ENCODE results near the gene CCDC71.

The CCDC71 gene

DNA sequence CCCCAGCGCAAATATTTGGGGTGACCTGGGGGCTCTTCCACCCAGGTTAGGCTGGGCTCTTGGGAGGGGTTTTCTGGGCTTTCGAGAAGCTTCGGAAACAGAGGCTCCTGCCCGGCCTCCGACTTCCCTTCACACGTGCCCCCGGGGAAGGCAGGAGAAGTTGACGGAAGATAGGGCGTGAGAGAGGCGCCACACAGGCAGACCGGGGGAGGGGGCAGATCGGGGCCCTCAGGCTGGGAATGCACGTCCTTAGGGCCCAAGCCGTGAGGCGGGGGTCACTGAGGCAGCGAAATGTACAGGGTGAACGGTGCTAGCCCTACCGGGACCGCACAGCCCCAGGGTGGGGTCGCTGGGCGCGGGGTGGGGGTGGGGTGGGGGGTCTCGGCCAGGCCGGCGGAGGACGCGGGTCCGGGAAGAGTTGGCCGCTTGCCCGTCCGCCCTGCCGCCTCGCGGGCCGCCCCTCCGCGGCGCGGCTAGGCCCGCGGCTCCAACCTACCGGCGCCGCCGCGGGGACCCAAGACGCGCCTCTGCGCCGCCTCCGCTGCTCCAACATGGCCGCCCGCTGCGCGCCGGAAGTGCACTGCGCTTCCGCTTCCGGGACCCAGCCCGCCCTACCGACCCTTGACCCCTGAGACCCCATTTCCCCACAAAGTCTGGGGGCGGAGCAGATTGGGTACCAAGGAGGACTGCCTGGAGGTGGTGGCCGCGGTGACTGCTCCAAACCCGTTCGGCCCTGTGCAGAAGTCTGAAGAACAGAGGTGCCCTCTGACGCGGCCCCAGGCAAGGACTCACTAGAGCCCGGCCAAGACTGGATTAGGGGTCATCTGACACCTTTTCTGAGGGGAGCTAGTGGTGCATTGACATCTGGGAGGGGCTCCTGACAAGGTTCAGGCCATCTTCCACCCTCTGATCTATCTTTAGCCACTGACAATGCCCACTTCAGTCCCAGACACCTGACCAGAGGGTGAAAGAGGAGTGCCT is at the start of gene CCDC71:
Gene CCDC71, minus strand, starts transcription at position 561 of the 981 bp plus-strand sequence. CDS start 2,123 bp downstream, outside the sequence.
- peak; percentile 84 for DNase-seq (ENCODE audit: low spot score)

DNA sequence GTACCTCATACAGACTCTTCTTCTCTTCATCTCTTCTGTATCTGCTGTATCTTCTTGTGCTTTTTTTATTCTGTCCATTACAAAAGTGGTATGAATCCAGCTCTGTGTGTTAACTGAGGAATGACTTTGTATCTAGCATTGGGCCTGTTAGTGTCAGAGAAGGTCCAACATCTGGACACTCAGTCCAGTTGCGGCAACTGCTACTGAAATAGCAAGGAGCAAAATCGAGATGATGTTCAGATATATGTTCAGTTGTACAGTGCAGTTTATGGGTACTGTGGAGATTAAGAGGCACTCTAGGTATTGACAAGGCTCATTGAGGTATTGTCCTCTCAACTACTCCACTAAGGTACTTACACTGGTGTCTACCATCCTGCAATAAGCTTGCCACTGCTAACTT is 47.9 kb upstream of the CCDC71 start:
- DNase-seq (ENCODE audit: low spot score): no peak

DNA sequence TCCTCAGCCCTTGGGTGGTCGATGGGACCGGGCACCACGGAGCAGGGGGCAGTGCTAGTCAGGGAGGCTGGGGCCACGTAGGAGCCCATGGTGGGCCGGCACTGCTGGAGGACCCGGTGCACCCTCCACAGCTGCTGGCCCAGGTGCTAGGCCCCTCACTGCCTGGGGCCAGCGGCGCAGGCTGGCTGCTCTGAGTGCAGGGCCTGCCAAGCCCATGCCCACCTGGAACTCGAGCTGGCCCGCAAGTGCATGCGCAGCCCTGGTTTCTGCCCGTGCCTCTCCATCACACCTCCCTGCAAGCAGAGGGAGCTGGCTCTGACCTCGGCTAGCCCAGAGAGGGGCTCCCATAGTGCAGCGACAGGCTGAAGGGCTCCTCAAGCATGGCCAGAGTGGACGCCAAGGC is 47.4 kb upstream of the CCDC71 start:
- no peak for DNase-seq (ENCODE audit: low spot score)

DNA sequence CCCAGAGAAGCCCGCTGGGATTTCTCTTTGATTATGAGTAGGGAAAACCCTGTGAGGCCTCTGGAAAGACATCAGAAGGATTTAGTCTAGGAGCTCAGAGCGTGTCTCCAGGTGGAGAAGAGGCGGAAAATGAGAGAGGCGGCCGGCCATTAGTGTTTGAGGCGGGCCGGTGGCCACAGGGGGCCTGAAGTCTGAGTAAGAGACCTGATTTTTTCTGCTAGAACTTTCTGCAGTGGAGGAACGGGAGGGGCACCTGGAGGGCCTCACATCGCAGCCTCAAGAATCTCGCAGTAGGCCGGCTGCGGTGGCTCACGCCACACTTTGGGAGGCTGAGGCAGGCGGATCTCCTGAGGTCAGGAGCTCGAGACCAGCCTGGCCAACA is 33.8 kb upstream of the CCDC71 start:
- no peak for DNase-seq (ENCODE audit: low spot score)

DNA sequence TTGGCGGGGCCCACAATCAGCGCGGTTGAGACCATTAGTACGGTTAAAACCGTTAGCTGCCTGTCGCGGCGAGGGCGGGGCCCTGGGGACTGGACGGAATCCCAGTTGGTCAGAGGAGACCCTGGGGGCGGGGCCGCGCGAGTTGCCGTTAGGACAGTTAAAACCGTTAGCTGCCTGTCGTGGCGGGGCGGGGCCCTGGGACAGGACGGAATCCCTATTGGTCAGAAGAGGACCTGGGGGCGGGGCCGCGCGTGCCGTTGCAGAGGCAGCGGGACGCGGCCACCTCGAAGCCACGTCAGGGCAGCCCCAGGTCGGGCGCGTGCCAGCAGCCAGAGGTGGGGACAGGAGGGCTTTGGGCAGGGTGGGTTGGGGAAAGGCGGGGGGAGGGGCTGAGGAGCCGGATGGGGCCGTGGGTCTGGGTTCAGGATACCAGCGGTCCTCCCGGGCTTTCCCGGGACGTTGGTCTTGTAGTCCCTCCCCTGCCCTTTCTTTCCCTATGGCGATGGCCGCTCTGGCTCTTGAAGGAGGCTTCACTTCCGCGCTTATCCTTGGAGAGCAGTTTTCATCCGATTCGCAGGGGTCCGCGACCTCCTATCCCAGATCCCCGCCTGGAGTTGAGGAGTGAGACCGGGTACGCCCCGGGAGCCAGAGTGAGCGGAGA is 33.2 kb upstream of the CCDC71 start:
- no peak for DNase-seq (ENCODE audit: low spot score)

DNA sequence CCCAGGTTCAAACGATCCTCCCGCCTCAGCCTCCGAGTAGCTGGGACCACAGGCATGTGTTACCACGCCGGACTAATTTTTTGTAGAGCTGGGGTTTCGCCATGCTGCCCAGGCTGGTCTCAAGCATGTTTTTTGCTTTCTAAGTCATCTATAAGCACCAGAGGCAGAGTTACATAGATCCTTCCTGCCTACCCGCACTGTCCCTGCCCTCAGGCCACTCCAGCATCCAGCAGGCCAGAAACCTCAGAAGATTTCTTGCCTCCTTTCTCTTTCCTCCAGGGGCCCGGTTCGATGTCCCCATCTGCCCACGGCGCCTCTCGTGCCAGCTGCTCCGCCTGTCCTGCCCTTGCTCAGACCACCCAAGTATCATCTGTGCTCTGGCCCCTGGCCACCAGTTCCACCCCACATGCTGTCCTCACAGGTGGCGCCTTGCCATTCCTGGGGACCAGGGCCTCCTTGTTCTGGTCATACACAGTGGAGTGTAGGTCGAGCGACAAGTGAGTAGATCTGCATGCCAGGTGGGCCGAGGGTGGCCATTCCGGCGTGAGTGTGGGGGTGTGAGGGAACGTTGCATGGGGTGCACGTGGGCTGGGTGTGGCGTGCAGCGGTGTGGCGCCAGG is 32.6 kb upstream of the CCDC71 start:
- DNase-seq (ENCODE audit: low spot score): no peak

DNA sequence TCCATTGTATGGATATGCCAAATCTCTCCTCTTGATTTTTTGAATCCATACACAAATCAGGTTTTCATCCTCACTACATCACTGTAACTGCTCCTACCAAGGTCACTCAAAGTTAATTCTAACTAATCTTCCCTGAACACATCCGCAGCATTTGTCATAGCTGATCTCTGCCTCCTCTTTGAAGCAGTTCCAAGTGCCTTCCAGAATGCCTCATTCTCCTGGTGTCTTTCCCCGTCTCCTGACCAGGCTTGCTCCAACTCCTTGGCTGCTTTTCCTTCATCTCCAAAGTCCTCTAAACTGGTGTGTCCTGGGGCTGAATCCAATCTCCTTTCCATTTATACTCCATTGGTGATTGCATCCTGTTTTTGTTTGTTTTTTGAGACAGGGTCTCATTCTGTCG is 32.0 kb upstream of the CCDC71 start:
- DNase-seq (ENCODE audit: low spot score): no peak

DNA sequence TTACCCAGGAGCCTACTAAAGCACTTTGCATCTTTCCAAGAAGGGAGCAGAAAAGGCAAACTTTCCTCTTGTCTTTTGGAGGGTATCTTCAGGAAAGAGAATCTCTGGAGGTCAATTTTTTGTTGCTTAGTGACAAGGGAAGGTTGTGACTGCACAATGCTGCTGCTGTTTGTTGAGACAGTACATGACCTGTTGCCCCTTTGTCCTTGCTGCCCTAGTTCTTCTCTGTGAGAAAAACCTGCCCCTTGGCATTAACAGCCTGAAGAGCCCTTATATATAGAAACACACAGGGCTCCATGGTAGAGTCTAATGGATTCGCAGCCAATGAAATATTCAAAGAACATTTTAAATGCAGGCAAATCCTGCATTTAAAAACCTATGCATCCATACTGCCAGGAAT is 25.6 kb upstream of the CCDC71 start:
- no peak for DNase-seq (ENCODE audit: low spot score)

DNA sequence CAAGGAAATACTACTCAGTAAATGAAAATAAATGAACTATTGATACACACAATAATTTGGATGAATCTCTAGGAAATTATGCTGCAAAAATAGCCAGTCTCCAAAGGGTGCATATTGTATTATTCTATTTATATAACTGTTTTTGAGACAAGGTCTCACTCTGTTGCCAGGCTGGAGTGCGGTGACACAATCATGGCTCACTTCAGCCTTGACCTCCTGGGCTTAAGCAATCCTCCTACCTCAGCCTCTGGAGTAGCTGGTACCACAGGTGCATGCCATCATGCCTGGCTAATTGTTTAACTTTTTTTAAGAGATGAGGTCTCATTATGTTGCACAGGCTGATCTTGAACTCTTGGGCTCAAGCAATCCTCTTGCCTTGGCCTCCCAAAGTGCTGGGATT is 17.7 kb upstream of the CCDC71 start:
- no peak for DNase-seq (ENCODE audit: low spot score)

DNA sequence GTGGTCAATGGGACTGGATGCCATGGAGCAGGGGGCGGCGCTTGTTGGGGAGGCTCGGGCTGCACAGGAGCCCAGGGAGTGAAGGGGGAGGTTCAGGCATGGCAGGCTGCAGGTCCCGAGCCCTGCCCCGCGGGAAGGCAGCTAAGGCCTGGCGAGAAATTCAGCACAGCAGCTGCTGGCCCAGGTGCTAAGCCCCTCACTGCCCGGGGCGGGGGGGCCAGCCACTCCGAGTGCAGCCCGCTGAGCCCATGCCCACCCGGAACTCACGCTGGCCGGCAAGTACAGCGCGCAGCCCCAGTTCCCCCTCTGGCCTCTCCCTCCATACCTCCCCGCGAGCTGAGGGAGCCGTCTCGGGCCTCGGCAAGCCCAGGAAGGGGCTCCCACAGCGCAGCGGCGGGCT is 16.6 kb upstream of the CCDC71 start:
- no peak for DNase-seq (ENCODE audit: low spot score)

DNA sequence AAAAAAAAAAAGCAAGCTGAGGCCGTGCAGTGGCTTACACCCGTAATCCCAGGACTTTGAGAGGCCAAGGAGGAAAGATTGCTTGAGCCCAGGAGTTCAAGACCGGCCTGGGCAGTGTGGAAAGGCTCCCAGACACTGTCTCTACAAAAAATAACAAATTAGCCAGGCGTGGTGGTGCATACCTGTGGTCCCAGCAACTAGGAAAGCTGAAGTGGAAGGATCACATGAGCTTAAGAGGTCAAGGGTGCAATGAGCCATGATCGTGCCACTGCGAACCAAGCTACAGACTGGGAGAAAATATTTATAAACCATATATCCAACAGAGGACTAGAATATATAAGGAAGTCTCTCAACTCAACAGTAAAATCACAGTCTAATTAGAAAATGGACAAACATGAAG is 15.2 kb upstream of the CCDC71 start:
- DNase-seq (ENCODE audit: low spot score): no peak

DNA sequence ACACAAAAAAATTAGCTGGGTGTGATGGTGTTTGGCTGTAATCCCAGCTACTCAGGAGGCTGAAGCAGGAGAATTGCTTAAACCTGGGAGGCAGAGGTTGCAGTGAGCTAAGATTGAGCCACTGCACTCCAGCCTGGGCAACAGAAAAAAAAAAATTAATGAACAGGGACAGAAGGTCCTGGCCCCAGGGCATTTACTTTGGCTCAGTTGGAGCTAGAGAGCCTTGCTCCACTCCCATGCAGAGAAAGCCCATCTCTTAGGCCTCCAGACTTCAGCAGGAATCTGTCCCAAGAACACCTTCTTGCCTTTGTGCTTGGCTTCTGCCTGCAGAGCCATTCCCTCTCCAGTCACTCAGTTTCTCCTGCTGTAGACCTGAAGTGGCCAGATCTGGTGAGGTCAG is 14.0 kb upstream of the CCDC71 start:
- no peak for DNase-seq (ENCODE audit: low spot score)

DNA sequence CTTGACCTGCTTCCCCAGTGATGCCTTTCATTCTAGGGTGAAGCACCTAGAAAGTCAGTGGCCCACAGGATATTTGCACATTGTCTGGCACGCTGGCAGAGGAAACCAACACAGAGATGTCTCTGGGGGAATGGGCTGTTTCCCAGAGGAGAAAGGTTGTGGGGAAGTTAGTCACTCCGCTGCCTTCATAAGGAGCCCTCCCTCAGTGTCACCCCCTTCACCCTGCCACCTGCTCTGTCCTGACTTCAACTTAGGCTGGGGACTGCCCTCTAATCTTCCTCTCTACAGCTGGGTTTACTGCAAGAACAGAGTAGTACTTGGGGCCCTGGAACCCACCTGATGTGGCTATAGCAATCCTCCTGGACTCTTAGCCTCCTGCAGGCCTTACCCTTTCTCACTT is 10.9 kb upstream of the CCDC71 start:
- no peak for DNase-seq (ENCODE audit: low spot score)

DNA sequence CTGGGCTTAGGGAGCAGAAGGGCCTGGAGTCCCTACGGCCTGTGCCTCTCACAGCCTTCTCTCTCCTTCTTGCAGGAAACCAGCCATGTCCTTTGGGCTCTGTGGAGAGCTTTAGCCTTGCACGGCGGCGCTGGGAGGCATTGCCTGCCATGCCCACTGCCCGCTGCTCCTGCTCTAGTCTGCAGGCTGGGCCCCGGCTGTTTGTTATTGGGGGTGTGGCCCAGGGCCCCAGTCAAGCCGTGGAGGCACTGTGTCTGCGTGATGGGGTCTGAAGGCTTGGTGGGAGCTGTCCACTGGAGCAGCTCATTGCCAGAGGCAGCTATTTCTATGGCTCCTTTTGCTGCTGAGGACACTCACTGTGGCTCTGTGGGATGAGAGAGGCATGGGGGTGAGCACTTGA is 9.4 kb upstream of the CCDC71 start:
- no peak for DNase-seq (ENCODE audit: low spot score)

DNA sequence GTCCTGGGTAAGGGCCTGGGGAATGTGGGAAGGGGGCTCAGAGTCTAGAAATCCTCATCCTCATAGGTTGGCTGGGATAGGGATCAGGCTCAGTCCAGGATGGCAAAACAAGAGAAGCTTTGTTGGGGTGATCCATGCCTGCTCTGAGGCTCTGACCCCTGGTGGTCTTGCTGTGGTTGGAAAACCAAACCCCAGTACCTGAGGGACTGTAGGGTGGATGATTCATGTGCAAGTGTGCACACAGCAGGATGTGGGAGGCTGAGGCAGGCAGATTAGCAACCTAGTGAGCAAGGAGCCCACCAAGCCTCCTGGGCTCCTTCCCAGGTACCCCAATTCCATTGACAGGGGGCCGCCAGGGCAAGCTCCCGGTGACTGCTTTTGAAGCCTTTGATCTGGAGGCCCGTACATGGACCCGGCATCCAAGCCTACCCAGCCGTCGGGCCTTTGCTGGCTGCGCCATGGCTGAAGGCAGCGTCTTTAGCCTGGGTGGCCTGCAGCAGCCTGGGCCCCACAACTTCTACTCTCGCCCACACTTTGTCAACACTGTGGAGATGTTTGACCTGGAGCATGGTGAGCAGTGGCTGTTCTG is 8.4 kb upstream of the CCDC71 start:
- DNase-seq (ENCODE audit: low spot score): no peak

DNA sequence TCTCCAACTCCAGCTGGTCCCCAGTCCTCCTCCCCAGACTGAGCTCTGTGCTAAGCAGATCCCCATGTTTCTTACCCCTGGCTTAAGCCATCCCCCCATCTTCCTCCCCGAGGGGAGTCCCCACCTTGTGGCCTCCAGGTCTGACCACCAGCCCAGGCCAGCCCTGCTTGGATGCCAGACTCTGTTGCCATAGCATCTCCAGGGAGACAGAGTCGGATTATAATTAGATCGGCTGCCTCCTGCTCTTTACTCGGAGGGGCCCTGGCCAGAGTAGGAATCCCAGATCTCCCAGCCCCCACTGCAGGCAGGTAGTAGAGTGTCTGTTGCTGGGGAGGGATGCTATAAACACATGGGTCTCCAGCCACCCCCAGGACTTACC is 7.7 kb upstream of the CCDC71 start:
- peak; percentile 68 for DNase-seq (ENCODE audit: low spot score)

DNA sequence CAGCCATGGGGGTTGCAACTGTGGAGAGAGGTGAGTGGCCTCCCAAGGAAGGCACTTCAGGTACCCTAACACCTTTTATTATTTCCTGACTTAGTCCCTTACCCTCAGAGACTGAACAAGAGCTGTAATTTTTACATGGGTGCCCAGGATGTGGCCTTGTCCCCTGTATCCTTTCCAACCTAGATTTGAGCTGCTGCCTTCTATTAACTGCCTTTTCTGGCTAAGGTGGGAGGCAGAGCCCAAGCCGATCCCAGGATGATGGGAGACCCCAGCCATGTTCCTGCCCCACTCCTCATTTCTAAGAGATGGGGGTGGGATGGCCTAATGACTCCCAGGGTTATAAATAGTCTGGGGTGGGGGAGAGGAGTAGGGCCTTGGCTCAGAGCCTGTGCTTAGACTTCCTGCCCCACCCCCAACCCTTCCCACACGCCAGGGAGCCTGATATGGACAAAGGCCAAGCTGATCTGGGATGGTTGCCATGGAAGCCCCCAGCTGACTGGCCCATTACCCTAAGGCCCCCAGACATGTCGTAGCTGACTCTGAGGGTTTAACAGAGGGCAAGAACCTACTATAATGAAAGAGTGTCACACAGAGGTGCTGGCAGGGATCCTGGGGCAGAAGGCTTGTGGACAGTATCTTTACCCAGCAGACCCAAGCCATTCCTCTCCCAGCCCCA is 7.1 kb upstream of the CCDC71 start:
- DNase-seq (ENCODE audit: low spot score): peak; percentile 65

DNA sequence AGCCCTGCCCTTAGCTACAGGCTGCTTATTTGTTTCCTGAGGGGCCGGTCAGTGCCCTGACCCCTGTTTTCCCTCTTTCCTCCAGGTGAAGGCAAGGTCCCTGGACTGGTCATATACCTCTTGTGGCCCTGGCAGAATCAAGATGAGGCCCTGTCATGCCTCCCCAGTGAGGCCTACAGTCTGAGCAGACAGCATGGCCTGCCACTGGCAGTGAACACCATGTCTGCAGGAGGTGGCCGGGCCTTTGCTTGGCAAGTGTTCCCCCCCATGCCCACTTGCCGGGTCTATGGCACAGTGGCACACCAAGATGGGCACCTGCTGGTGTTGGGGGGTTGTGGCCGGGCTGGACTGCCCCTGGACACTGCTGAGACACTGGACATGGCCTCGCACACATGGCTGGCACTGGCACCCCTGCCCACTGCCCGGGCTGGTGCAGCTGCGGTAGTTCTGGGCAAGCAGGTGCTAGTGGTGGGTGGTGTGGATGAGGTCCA is 6.5 kb upstream of the CCDC71 start:
- DNase-seq (ENCODE audit: low spot score): peak; percentile 27

DNA sequence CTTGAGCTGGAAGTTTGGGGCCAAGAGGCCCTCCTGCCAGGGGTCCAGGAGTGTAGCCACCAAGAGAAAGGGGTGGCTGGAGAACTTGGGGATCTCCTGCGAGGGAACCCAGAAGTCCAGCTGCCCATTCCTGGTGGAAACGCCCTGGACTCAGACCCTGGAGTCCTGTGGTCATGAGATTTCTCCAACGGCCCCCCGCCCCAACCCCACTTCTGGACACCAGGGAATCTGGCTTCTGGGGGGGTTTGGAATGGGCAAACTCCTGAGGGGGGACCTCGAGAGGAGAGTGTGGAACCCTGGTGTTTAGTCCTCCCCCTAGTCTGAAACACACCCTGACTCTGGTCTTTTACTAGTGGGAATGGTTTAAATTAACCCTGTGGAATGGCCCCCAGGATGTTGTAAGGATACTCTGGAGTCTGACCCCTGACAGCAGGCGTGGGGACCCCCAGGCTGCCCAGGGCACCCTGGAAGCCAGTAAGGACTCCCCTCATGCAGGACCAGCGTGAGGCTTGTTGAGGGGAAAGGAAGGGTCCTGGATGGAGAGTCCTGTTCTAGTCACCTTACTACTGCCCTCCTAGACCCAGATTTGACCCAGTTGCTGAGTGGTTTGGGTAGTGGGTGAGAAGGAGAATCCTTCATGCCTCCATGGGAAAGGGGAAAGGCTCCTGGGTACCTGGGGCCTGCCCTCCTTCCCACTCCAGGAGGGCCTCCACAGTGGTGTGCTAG is 5.8 kb upstream of the CCDC71 start:
- DNase-seq (ENCODE audit: low spot score): peak; percentile 52

DNA sequence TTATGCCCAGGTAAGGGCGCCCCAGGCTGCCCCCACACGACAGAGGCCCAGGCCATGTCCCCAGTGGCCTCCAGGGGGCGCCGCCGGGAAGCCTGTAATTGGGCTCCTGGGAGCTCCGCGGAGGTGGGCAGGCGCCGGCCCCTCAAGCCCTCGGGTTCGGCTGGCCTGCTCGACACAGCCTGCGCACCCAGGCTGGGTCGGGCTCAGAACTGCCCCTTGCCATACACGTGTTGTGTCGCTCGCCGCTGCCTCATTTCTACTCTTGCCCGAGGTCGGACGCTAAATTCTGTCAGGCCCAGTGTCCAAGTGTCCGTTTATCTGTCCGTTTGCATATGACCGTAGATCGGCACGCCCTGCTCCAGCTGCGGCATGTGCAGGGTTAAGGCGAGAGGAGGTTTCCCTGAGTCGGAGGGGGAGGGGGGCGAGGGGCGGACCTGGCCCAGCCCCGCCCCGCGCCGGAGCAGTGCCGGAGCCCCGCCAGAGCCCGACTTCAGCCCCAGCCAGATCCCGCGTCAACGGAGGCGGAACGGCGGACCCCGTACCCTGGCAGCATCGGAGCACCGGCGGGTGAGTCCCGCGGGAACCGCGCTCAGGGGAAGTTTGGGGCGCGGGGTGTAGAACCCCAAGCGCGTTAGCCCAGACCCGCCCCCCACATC is 5.1 kb upstream of the CCDC71 start, which contains the start of gene KLHDC8B:
Gene KLHDC8B, plus strand, starts transcription at position 480 of the 656 bp plus-strand sequence. CDS start 1,172 bp downstream, outside the sequence.
- DNase-seq (ENCODE audit: low spot score): peak; percentile 92

DNA sequence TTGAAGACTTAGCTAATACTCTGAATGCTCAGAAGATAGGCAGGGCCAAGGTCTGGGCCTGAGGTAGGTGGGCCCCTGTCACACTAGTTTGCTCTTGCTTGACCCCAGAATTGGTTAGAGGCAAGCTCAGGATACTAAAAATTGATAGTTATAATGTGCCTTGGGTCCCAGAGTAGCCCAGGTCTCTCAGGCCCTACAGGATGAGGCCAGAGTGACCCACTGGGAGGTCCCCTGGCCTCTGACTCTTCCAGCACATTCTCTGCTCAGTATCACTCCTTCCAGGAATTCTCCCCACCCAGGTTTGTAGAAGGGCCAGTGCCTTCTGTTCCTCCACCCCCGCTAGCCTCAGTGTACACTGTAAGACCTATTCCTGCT is 4.6 kb upstream of the CCDC71 start:
- no peak for DNase-seq (ENCODE audit: low spot score)

All from hepatic stellate cell (primary cell).